Nephron (organoid): Measurements from ENCODE around the gene TSPYL4.
A peak's percentile ranks its signal among the peaks of the same experiment; 100 is the strongest.

Source experiments
- H3K27ac Mint-ChIP-seq, 3 experiments: 2 replicates each; pipeline ENCODE4 v1.8.0; 2020; ENCODE audit warnings: mixed read lengths in 3 of 3, mild to moderate bottlenecking in 2 of 3, moderate library complexity in 1 of 3
- H3K27me3 Mint-ChIP-seq: 2 replicates; pipeline ENCODE4 v1.8.0; 2021; ENCODE audit warnings: low read depth, mild to moderate bottlenecking, moderate library complexity, mixed read lengths
- H3K36me3 Mint-ChIP-seq: 2 replicates; pipeline ENCODE4 v1.8.0; 2020; ENCODE audit warnings: low read depth, mixed read lengths
- H3K4me1 Mint-ChIP-seq: 2 replicates; pipeline ENCODE4 v1.8.0; 2020; ENCODE audit warnings: mixed read lengths
- H3K4me3 Mint-ChIP-seq, 3 experiments: 2 replicates each; pipeline ENCODE4 v1.8.0; 2020; ENCODE audit warnings: mild to moderate bottlenecking in 3 of 3, mixed read lengths in 3 of 3, moderate library complexity in 2 of 3
- H3K9me3 Mint-ChIP-seq: 2 replicates; pipeline ENCODE4 v1.8.0; 2020; ENCODE audit warnings: mixed read lengths
- CTCF ChIP-seq, 3 experiments: fragments of 200-600 bp; sonication (generic); IDR thresholded peaks; one replicate each; pipeline ENCODE4 v1.5.0; 2021; ENCODE audit warnings: antibody characterized with exemption in 3 of 3; ENCODE audit not compliant: unreplicated experiment in 3 of 3

The TSPYL4 gene

GRCh38 chr6:116200619-116201249 lies 53.1 kb downstream of the TSPYL4 start:
- Mint-ChIP-seq H3K27me3 (no peaks in the 10 kb centered on the region), H3K36me3 (no peaks in the 10 kb centered on the region), H3K27ac (peak overlapping the region in 1 of 3 experiments; percentile 12), H3K4me1 (peaks cover 31% of the 10 kb centered on the region), H3K9me3 (no peaks in the 10 kb centered on the region), H3K4me3 (no peak overlapping the region)
- no peak for TF ChIP-seq CTCF (IDR thresholded peaks at IDR 0.05; ENCODE audit: unreplicated experiment in 3 of 3)
